SU-DHL-6 (cell line): Measurements from ENCODE around the gene SMARCAL1.

Experiments used
- EZH2phosphoT487 ChIP-seq: fragments of 200-600 bp; sonication (generic), shearing (Covaris generic); conservative IDR thresholded peaks from 2 replicates; pipeline ENCODE4 v1.6.1; 2018; ENCODE audit warnings: mild to moderate bottlenecking, antibody characterized with exemption, low read length, moderate library complexity, mixed read lengths
- TF ChIP-seq, protein P1 (sequence below): fragments of 200-600 bp; sonication (generic); IDR thresholded peaks from one replicate; pipeline ENCODE4 v1.5.1; 2017; ENCODE audit warnings: antibody characterized with exemption, mild to moderate bottlenecking, low read length, moderate library complexity; ENCODE audit not compliant: insufficient read depth, poor library complexity, severe bottlenecking

- TF ChIP-seq, protein P1, sequence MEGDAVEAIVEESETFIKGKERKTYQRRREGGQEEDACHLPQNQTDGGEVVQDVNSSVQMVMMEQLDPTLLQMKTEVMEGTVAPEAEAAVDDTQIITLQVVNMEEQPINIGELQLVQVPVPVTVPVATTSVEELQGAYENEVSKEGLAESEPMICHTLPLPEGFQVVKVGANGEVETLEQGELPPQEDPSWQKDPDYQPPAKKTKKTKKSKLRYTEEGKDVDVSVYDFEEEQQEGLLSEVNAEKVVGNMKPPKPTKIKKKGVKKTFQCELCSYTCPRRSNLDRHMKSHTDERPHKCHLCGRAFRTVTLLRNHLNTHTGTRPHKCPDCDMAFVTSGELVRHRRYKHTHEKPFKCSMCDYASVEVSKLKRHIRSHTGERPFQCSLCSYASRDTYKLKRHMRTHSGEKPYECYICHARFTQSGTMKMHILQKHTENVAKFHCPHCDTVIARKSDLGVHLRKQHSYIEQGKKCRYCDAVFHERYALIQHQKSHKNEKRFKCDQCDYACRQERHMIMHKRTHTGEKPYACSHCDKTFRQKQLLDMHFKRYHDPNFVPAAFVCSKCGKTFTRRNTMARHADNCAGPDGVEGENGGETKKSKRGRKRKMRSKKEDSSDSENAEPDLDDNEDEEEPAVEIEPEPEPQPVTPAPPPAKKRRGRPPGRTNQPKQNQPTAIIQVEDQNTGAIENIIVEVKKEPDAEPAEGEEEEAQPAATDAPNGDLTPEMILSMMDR, result no peak
- TF ChIP-seq EZH2phosphoT487, result no peak
Observed at GRCh38 chr2:216464104-216464720, 51.9 kb downstream of the SMARCAL1 start.
